Suprapubic skin (tissue), 4 donors: Measurements from ENCODE around the gene ADAM20. TPM values are rescaled to one million over a fixed set of nuclear protein-coding genes. Genes with fewer than 3 reads are reported as not detected.
A peak's percentile ranks its signal among the peaks of the same experiment; 100 is the strongest.

Experiments used
- DNase-seq, 2 donors: peaks; one replicate each; pipeline ENCODE4 v3.0.0-alpha.2; 2019; ENCODE audit warnings: low spot score in 2 of 2
- H3K27ac ChIP-seq: fragments of 200-600 bp; sonication (generic); one replicate; pipeline ENCODE4 v1.5.1; 2019
- H3K27me3 ChIP-seq: fragments of 200-600 bp; sonication (generic); one replicate; pipeline ENCODE4 v1.5.1; 2019
- H3K36me3 ChIP-seq: fragments of 200-600 bp; sonication (generic); one replicate; pipeline ENCODE4 v1.5.1; 2019
- H3K4me1 ChIP-seq: fragments of 200-600 bp; sonication (generic); one replicate; pipeline ENCODE4 v1.5.1; 2019
- H3K4me3 ChIP-seq: fragments of 200-600 bp; sonication (generic); one replicate; pipeline ENCODE4 v1.5.1; 2019; ENCODE audit warnings: mild to moderate bottlenecking
- H3K9me3 ChIP-seq: fragments of 200-600 bp; sonication (generic); one replicate; pipeline ENCODE4 v1.5.1; 2019
- EP300 ChIP-seq: sonication (generic); formaldehyde crosslinking; IDR thresholded peaks from one replicate; pipeline ENCODE4 v1.6.1; 2017; ENCODE audit warnings: antibody characterized with exemption
- POLR2A ChIP-seq, 2 donors: fragments of 450-650 bp; IDR thresholded peaks; one replicate each; pipeline ENCODE4 v1.6.1; 2017; ENCODE audit warnings: antibody characterized with exemption in 2 of 2, mild to moderate bottlenecking in 2 of 2, moderate library complexity in 2 of 2
- POLR2AphosphoS5 ChIP-seq, 3 donors: sonication (generic); formaldehyde crosslinking; IDR thresholded peaks; one replicate each; pipeline ENCODE4 v1.6.1; 2017; ENCODE audit warnings: antibody characterized with exemption in 3 of 3
- WGBS: methylation state at CpG from one replicate; pipeline ENCODE4 v1.1.5; 2018; 5-methylcytosine and 5-hydroxymethylcytosine counted together
- total RNA-seq, 4 donors: library from RNA; depleted of rRNA; stranded (reverse); fragments of >200 nt; gene quantifications; one replicate each; pipeline ENCODE4 v1.1.0, GENCODE V29; 2016
- TF ChIP-seq, protein P1 (sequence below), 2 donors: fragments of 200-600 bp in 1 of 2; fragments of 450-650 bp in 1 of 2; sonication (generic) in 1 of 2; IDR thresholded peaks; one replicate each; pipeline ENCODE4 v1.5.1; 2016 to 2019; ENCODE audit warnings: antibody characterized with exemption in 2 of 2, mild to moderate bottlenecking in 1 of 2, moderate library complexity in 1 of 2

Gene ADAM20
- total RNA-seq: 1 to 10 TPM in 2 of 4 donors, under 1 TPM in 2; 0.16 to 5.6 (median 0.89) TPM

GRCh38 chr14:70534904-70535303 lies at the start of gene ADAM20:
TSS of gene ADAM20 (minus strand) at chr14:70535004. CDS start at chr14:70524757, 10,247 bp downstream.
- Histone ChIP-seq H3K27ac (no peak within 1 kb of the TSS), H3K4me1 (no peaks in the 10 kb centered on the region), H3K9me3 (peaks cover 5% of the 10 kb centered on the region), H3K27me3 (no peaks in the 10 kb centered on the region), H3K36me3 (no peaks in the 10 kb centered on the region), H3K4me3 (no peak within 1 kb of the TSS)
- no peak for DNase-seq
- no peak for TF ChIP-seq EP300
- no peak for TF ChIP-seq POLR2AphosphoS5 (IDR thresholded peaks at IDR 0.05)
- TF ChIP-seq, protein P1, sequence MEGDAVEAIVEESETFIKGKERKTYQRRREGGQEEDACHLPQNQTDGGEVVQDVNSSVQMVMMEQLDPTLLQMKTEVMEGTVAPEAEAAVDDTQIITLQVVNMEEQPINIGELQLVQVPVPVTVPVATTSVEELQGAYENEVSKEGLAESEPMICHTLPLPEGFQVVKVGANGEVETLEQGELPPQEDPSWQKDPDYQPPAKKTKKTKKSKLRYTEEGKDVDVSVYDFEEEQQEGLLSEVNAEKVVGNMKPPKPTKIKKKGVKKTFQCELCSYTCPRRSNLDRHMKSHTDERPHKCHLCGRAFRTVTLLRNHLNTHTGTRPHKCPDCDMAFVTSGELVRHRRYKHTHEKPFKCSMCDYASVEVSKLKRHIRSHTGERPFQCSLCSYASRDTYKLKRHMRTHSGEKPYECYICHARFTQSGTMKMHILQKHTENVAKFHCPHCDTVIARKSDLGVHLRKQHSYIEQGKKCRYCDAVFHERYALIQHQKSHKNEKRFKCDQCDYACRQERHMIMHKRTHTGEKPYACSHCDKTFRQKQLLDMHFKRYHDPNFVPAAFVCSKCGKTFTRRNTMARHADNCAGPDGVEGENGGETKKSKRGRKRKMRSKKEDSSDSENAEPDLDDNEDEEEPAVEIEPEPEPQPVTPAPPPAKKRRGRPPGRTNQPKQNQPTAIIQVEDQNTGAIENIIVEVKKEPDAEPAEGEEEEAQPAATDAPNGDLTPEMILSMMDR (IDR thresholded peaks at IDR 0.05): no peak
- TF ChIP-seq POLR2A (IDR thresholded peaks at IDR 0.05): no peak

DNA sequence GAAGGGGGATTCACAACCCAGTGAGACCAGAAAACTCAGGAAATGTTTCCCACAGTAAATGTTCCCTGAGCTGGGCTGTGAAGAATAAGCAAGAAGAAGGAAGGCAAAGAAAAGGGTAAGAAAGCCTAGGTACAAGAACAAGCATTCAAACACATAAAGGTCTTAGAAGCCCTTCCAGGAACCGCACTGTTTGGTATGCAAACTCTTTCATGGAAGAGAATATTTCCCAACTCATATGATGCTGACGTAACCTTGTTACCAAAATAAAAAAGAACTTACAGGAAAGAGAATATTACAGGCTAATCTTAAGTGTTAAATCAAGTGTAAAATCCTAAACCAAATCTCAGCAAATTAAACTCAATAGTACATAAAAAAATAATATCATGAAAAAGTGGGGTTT lies 42.1 kb upstream of the ADAM20 start:
- DNase-seq: no peak
- H3K36me3 ChIP-seq: peaks cover 17% of the 10 kb centered on the region
- no peak overlapping the region for H3K27ac ChIP-seq
- H3K4me3 ChIP-seq: no peak overlapping the region
- TF ChIP-seq POLR2A (IDR thresholded peaks at IDR 0.05) (no peak), POLR2AphosphoS5 (IDR thresholded peaks at IDR 0.05) (no peak), EP300 (no peak)
- TF ChIP-seq, protein P1 (IDR thresholded peaks at IDR 0.05): no peak
- H3K9me3 ChIP-seq: no peaks in the 10 kb centered on the region
- WGBS: 93% methylated on average over 2 of the region's 2 CpGs
- no peaks in the 10 kb centered on the region for H3K27me3 ChIP-seq
- no peaks in the 10 kb centered on the region for H3K4me1 ChIP-seq

DNA sequence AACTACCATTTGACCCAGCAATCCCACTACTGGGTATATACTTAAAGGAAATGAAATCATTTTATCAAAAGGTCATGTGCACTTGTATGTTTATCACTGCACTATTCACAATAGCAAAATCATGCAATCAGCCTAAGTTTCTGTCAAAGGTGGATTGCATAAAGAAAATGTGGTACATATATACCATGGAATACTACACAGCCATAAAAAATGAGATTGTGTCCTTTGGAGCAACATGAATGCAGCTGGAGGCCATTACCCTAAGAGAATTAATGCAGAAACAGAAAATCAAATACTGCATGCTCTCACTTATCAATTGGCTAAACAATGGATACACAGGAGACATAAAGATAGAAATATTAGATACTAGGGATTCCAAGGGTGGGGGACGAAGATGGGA lies 38.2 kb upstream of the ADAM20 start:
- Histone ChIP-seq H3K4me3 (no peak overlapping the region), H3K27ac (no peak overlapping the region), H3K27me3 (no peaks in the 10 kb centered on the region), H3K4me1 (no peaks in the 10 kb centered on the region), H3K36me3 (peaks cover 3% of the 10 kb centered on the region), H3K9me3 (no peaks in the 10 kb centered on the region)
- 100% methylated on average over 1 of the region's 1 CpG for WGBS
- TF ChIP-seq EP300 (no peak), POLR2A (IDR thresholded peaks at IDR 0.05) (no peak), POLR2AphosphoS5 (IDR thresholded peaks at IDR 0.05) (no peak)
- TF ChIP-seq, protein P1 (IDR thresholded peaks at IDR 0.05): no peak
- no peak for DNase-seq

DNA sequence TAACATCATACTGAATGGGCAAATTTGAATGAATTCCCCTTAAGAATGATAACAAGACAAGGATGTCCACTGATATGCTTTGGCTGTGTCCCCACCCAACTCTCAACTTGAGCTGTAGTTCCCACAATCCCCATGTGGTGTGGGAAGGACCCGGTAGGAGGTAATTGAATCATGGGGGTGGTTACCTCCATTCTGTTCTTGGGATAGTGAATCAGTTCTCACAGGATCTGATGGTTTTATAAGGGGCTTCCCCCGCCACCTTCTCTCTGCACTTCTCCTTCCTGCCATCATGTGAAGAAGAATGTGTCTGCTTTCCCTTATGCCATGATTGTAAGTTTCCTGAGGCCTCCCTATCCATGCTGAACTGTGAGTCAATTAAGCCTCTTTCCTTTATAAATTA lies 36.3 kb upstream of the ADAM20 start:
- H3K4me3 ChIP-seq: no peak overlapping the region
- H3K27me3 ChIP-seq: no peaks in the 10 kb centered on the region
- H3K4me1 ChIP-seq: no peaks in the 10 kb centered on the region
- DNase-seq: no peak
- no peak for TF ChIP-seq EP300
- no peak for TF ChIP-seq POLR2AphosphoS5 (IDR thresholded peaks at IDR 0.05)
- no peak for TF ChIP-seq POLR2A (IDR thresholded peaks at IDR 0.05)
- TF ChIP-seq, protein P1 (IDR thresholded peaks at IDR 0.05): no peak
- no peaks in the 10 kb centered on the region for H3K9me3 ChIP-seq
- no peak overlapping the region for H3K27ac ChIP-seq
- WGBS: 93% methylated on average over 2 of the region's 2 CpGs
- H3K36me3 ChIP-seq: peaks cover 7% of the 10 kb centered on the region

- Histone ChIP-seq H3K27ac (no peak overlapping the region), H3K4me1 (peaks cover 3% of the 10 kb centered on the region), H3K36me3 (peaks cover 28% of the 10 kb centered on the region), H3K27me3 (no peaks in the 10 kb centered on the region), H3K4me3 (no peak overlapping the region), H3K9me3 (no peaks in the 10 kb centered on the region)
- WGBS: 58% methylated on average over 2 of the region's 2 CpGs
- TF ChIP-seq, protein P1 (IDR thresholded peaks at IDR 0.05): peak in 1 of 2 donors; percentile 20
- TF ChIP-seq EP300: no peak
- no peak for DNase-seq
Measured at GRCh38 chr14:70567791-70568190, 33.0 kb upstream of the ADAM20 start.
